ENCODE results near the gene PNPLA2.

PNPLA2 gene

DNA sequence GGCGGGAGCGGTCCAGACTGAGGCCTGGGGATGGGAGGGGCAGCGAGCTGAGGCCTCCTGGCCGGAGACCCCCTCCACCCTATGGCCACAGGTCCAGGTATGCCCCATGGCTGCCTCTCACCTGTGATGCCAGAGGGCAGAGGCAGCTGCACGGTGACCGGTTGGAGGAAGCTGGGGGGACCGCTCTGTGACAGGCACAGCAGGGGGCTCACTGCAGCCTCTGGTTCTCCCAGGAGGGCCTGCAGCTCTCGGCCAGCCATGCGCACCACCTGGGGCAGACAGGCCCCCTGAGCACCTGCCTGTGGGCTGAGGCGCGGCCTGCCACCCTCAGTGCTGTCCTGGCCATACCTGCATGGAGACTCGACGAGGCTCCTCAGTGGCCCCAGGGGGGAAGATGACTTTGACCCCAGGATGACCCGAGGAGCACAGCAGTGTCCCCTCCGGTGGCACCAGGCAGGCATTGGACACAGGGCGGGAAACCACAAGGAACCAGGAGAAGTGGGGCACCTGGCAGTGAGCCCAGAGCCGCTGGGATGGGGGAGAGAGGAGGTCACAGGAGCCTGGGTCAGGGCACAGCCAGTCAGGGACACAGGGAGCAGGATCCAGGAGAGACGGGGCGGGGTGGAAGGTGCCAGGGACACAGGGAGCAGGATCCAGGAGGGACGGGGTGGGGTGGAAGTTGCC, 17.5 kb upstream of the PNPLA2 start:
- no peak overlapping the region for H3K27ac Mint-ChIP-seq
- no peak overlapping the region for H3K4me3 Mint-ChIP-seq
- no peak for DNase-seq
- H3K36me3 Mint-ChIP-seq (ENCODE audit: low read depth), result peaks cover 43% of the 10 kb centered on the region
- peaks cover 20% of the 10 kb centered on the region for H3K4me1 Mint-ChIP-seq (ENCODE audit: low read depth)
- no peaks in the 10 kb centered on the region for H3K9me3 Mint-ChIP-seq
- H3K27me3 Mint-ChIP-seq, result no peaks in the 10 kb centered on the region

DNA sequence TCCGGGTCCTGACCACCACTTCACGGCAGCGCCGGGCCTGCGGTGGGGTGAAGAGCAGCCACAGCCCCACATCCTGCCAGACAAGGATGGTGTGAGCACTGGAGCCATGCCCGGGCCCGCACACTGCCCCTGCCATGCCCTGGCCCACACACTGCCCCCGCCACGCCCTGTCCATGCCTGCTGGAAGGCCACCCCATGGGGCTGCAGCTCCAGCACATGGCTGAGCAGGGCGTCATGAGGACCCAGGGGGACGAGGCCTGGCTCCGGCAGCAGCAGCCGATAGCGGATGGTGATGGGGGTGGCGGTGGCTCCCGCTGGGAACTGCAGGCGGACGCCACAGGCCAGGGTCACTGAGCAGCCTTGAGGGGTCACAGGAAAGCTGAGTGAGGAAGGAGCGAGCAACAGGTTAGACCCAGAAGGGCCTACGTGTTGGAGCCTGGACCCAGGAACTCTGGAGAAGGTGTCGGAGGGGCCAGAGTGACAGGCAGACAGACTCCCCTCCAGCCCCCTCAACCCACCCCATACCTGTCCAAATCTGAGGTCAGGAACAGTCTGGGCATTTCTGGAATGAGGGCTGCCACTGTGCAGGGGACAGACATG, 16.6 kb upstream of the PNPLA2 start:
- H3K27me3 Mint-ChIP-seq, result no peaks in the 10 kb centered on the region
- no peak for DNase-seq
- H3K4me1 Mint-ChIP-seq (ENCODE audit: low read depth), result peaks cover 14% of the 10 kb centered on the region
- H3K9me3 Mint-ChIP-seq, result no peaks in the 10 kb centered on the region
- peaks cover 40% of the 10 kb centered on the region for H3K36me3 Mint-ChIP-seq (ENCODE audit: low read depth)
- H3K4me3 Mint-ChIP-seq, result no peak overlapping the region
- H3K27ac Mint-ChIP-seq, result no peak overlapping the region

DNA sequence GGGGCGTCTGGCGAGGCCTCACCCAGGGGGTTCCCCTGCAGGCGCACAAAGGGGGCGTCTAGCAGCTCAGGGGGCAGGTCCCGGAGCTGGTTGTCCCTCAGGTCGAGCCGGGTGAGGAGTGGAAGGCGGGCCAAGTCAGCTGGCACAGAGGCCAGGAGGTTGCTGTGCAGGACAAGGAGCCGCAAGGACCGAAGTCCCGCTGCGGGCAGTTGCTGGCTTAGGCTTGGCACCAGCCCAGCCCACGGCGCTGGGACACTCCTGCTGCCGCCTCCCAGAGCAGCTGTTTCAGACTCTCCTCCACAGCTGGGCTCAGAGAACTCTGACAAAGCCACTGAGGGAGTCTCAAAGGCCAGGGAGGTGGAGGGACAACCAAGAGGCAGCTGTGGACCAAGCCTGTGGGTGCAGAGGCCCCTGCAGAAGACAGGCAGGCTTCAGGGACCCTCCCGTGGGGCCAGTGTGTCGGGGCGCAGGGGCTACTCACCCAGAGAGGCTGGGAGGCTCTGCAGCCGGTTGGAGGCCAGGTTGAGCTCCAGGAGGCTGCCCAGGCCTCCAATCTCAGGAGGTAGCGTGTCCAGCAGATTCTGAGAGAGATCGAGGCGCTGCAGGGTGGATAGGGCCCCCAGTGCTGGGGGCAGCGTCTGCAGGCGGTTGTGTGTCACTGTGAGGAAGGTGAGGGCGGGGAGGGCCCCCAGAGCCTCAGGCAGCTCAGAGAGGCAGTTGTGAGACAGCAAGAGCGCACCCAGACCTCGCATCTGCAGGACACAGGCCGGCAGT, 15.8 kb upstream of the PNPLA2 start:
- peaks cover 18% of the 10 kb centered on the region for H3K4me1 Mint-ChIP-seq (ENCODE audit: low read depth)
- peak overlapping the region; percentile 84 for H3K4me3 Mint-ChIP-seq
- DNase-seq, result no peak
- no peaks in the 10 kb centered on the region for H3K9me3 Mint-ChIP-seq
- no peaks in the 10 kb centered on the region for H3K27me3 Mint-ChIP-seq
- H3K36me3 Mint-ChIP-seq (ENCODE audit: low read depth), result peaks cover 43% of the 10 kb centered on the region
- no peak overlapping the region for H3K27ac Mint-ChIP-seq

DNA sequence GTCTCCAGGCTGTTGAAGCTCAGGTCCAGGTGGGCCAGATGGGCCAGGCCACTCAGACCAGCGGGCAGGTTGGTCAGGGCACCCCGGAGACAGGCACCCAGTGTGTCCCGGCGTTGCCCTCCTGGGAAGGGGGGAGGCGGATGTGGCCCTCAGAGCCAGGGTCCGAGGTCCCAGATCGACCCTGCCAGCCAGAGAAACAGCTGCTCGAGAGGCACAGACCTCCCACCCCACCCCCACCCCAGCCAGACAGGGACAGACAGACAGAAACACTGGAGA, 15.3 kb upstream of the PNPLA2 start:
- Mint-ChIP-seq H3K9me3 (no peaks in the 10 kb centered on the region), H3K4me1 (ENCODE audit: low read depth) (peaks cover 22% of the 10 kb centered on the region), H3K27ac (no peak overlapping the region), H3K27me3 (no peaks in the 10 kb centered on the region), H3K36me3 (ENCODE audit: low read depth) (peaks cover 45% of the 10 kb centered on the region), H3K4me3 (peak overlapping the region; percentile 84)
- no peak for DNase-seq

DNA sequence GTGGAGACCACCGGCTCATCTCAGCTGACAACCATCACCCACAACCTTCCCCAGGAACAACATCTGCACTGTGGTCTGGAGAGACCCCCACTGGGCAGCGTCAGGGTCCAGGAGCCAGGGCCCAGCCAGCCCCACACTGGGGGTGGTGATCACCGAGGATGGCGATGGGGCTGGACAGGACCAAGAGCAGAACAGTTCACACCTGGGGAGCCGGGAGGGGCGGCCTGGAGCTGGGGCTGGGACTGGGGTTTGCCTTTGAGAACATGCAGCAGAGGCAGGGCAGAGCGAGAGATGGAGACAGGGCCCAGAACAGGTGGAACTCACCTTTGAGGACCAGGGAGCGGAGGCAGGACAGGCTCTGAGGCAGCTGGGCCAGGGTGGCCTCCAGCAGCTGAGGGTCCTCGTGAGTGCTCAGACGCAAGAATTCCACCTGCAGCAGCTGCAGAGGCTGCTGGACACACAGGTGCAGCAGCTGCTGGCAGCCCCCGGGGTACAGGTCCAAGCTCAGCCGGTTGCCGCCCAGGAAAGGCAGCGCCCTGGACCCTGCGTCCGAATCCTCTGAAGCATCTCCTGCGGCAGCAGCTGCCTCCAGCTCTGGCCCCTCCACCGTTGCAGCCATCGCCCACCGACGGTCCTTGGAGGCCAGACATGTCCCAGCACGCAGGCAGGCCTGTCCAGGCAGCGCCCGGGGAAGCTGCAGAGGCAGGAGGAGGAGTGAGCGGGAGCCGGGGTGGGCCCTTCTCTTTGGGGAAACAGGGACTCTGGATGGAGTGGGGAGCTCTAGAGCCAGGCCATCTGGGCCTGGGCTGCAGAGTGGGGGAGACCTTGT, 14.7 kb upstream of the PNPLA2 start:
- Mint-ChIP-seq H3K4me3 (peak overlapping the region; percentile 84), H3K27me3 (no peaks in the 10 kb centered on the region), H3K36me3 (ENCODE audit: low read depth) (peaks cover 50% of the 10 kb centered on the region), H3K9me3 (no peaks in the 10 kb centered on the region), H3K4me1 (ENCODE audit: low read depth) (peaks cover 26% of the 10 kb centered on the region), H3K27ac (peak overlapping the region; percentile 74)
- DNase-seq, result no peak

DNA sequence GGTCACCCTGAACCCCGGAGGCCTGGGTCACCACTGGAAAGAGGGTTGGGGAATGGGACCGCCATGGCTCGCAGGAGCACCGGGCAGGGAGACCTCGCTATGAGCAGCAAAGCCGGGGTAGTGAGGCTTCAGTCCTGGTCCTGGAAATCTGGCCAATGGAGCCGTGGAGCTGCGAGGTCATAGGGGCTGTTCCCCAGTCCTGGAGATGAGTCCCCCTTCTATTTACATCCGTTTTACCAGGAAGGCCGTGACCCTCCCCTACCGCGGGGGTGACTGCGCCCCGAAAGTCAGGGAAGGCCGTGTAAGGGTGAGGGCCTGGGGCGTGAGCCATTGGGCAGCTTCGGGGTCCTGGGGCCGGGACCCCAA, 14.1 kb upstream of the PNPLA2 start:
- no peaks in the 10 kb centered on the region for H3K9me3 Mint-ChIP-seq
- peaks cover 49% of the 10 kb centered on the region for H3K36me3 Mint-ChIP-seq (ENCODE audit: low read depth)
- peaks cover 26% of the 10 kb centered on the region for H3K4me1 Mint-ChIP-seq (ENCODE audit: low read depth)
- H3K27ac Mint-ChIP-seq, result peak overlapping the region; percentile 74
- no peak for DNase-seq
- no peaks in the 10 kb centered on the region for H3K27me3 Mint-ChIP-seq
- H3K4me3 Mint-ChIP-seq, result peak overlapping the region; percentile 84

DNA sequence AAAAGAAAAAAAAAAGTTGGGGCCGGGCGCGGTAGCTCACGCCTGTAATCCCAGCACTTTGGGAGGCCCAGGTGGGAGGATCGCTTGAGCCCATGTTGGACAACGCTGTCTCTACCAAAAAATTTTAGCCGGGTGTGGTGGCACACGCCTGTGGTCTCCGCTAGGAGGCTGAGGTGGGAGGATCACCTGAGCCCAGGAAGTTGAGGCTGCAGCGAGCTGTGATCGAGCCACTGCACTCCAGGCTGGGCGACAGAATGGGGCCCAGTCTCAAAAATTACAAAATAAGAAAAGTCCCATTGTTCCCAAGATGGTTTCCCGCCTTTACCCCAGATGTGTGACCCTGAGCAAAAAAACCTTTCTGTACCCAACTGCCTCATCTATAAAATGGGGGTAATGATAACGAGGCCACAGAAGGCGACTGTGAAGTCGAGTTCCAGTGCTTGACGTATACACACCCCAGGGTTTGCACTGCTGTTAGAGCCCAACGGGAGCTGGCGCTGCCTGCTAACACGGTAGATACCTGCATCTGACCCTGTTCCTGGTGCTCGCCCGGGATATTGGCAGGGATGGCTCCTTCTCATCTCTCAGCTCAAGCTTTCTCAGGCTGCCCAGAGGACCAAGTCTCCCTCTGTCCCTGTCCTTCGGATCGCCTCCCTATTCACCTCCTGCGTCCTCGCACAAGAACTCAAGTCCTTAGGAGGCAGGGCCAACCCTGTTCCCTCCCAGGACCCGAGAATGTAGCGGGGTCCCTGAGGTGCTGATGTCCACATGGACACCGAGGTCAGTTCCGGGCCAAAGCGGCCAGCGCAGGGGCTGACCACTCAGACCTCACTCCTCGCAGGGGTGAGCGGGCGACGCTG, 10.1 kb upstream of the PNPLA2 start:
- peak overlapping the region; percentile 99 for H3K27ac Mint-ChIP-seq
- no peaks in the 10 kb centered on the region for H3K9me3 Mint-ChIP-seq
- peak; percentile 54 for DNase-seq
- H3K36me3 Mint-ChIP-seq (ENCODE audit: low read depth), result peaks cover 56% of the 10 kb centered on the region
- H3K4me3 Mint-ChIP-seq, result peak overlapping the region; percentile 89
- H3K27me3 Mint-ChIP-seq, result no peaks in the 10 kb centered on the region
- peaks cover 48% of the 10 kb centered on the region for H3K4me1 Mint-ChIP-seq (ENCODE audit: low read depth)

DNA sequence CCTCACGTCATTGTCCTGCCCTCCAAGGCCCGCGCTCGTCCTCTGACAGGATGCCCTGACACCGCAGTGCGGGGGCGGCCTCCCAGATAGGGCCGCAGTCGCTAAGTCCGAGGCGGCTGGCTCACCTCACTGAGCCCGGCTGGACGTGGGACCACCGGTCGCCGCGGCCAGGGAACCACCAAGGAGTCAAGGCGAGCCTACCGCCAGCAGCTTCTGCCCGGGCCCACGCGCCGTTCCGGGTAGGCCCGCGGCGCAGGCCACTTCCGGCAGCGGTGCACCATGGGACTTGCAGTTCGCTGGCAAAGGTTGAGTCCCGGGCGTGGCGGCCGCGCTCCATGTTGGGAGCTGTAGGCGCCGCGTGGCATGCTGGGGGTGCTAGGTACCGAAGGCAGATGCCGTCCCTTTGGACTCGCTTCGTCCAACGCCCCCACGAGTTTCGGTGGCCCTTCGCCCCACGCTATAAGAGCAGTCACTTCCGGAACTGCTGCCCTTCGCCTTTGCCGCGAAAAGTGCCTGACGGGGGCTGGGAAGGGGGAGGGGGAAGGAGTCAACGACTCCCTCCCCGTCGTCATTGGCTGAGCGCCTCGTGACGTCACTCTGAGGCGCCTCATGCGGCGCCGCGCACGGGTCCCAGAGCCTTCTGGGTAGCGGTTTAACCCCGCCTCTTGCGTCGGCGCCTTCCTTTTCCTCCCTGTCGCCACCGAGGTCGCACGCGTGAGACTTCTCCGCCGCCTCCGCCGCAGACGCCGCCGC, 9.3 kb upstream of the PNPLA2 start, which contains the start of gene RPLP2:
RPLP2 (plus strand) TSS at position 681 of the 753 bp plus-strand sequence. CDS start 268 bp downstream, outside the sequence.
- Mint-ChIP-seq H3K27me3 (no peaks in the 10 kb centered on the region), H3K4me1 (ENCODE audit: low read depth) (peaks cover 46% of the 10 kb centered on the region), H3K27ac (peak within 1 kb of the TSS; percentile 99), H3K9me3 (no peaks in the 10 kb centered on the region), H3K4me3 (peak within 1 kb of the TSS; percentile 89), H3K36me3 (ENCODE audit: low read depth) (peaks cover 62% of the 10 kb centered on the region)
- peak; percentile 99 for DNase-seq

DNA sequence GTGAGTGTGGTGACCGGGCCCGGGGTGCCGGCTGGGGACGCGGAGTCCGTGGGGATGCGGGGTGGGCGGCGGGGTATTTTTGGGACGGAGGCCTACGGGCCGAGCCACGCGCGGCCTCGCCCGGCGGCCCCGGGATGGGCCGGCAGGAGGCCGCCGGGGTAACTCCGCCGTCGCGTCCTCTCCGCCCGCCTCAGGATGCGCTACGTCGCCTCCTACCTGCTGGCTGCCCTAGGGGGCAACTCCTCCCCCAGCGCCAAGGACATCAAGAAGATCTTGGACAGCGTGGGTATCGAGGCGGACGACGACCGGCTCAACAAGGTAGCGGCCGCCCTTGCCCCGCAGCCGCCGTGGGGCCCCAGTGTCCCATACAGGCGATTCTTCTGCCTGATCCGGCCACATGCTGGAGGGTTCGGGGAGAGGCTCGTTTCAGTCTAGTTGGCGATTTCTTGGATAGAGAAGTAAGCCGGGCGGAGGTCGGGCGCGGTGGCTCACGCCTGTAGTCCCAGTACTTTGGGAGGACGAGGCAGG, 8.6 kb upstream of the PNPLA2 start:
- DNase-seq, result no peak
- Mint-ChIP-seq H3K27me3 (no peaks in the 10 kb centered on the region), H3K9me3 (no peaks in the 10 kb centered on the region), H3K4me1 (ENCODE audit: low read depth) (peaks cover 44% of the 10 kb centered on the region), H3K36me3 (ENCODE audit: low read depth) (peaks cover 69% of the 10 kb centered on the region), H3K4me3 (peak overlapping the region; percentile 89), H3K27ac (peak overlapping the region; percentile 99)

DNA sequence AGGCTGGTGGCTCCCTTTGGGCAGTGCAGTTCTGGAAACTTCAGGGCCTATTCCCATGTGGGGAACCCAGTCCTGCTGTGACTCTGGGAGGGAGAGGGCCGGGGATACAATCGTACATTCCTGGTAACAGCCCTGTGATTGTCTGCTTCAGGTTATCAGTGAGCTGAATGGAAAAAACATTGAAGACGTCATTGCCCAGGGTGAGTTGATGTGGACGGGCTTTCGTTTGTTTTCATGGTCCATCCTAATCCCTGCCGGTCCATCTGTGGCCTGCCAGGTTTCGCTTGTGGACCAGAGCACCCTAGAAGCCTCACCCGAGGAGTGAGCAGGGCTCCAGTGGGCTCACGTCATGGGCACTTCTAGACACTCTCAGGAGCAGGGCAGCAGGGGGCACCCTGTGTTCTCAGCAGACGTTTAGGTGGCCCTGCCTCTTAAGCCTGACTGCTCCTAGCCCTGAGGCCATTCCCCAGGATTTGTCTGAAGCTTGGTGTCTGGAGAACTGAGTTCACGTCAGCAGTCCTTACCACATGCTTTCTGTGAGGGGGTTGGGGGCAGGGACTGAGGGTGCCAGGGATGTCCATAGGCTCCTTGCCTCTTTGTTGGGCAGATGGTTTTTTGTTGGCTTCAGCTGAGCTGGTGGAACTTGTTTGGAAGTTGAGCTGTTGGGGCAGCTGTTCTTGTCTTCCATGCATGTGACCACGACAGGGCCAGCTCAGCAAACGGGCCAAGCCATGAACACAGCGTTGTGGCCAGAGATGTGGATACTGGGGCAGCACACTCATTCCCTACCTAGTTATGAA, 7.1 kb upstream of the PNPLA2 start:
- Mint-ChIP-seq H3K27me3 (no peaks in the 10 kb centered on the region), H3K4me3 (peak overlapping the region; percentile 89), H3K36me3 (ENCODE audit: low read depth) (peaks cover 79% of the 10 kb centered on the region), H3K9me3 (no peaks in the 10 kb centered on the region), H3K27ac (peak overlapping the region; percentile 96), H3K4me1 (ENCODE audit: low read depth) (peaks cover 36% of the 10 kb centered on the region)
- DNase-seq, result peak; percentile 43

DNA sequence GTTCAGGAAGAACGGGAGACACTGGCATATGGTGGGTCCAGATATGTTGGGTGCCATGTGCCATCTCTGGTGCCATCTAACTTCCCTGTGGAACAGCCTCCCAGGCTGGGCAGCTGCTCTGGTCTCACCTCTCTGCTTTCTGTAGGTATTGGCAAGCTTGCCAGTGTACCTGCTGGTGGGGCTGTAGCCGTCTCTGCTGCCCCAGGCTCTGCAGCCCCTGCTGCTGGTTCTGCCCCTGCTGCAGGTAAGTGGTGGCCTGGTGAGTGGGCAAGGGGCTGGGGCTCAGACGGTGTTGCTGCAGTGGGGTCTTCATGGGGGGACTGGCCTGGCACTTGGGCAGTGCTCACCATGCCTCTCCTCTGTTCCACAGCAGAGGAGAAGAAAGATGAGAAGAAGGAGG, 6.3 kb upstream of the PNPLA2 start:
- no peaks in the 10 kb centered on the region for H3K27me3 Mint-ChIP-seq
- no peaks in the 10 kb centered on the region for H3K9me3 Mint-ChIP-seq
- H3K27ac Mint-ChIP-seq, result peak overlapping the region; percentile 96
- H3K4me3 Mint-ChIP-seq, result peak overlapping the region; percentile 89
- H3K36me3 Mint-ChIP-seq (ENCODE audit: low read depth), result peaks cover 79% of the 10 kb centered on the region
- no peak for DNase-seq
- peaks cover 36% of the 10 kb centered on the region for H3K4me1 Mint-ChIP-seq (ENCODE audit: low read depth)

DNA sequence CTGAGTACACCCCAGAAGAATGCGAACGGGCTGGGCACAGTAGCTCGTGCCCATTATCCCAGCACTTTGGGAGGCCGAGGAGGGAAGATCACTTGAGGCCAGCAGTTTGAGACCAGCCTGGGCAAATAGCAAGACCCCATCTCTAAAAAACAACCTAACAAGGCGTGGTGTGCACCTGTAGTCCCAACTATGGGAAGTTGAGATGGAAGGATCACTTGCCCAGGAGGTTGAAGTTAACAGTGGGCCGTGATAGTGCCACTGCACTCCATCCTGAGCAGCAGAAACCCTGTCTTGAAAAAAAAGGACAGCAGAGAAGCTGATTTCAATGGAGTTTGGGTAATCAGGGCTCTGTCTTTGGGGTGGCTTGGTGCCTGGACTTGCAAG, 5.7 kb upstream of the PNPLA2 start:
- no peaks in the 10 kb centered on the region for H3K27me3 Mint-ChIP-seq
- no peaks in the 10 kb centered on the region for H3K9me3 Mint-ChIP-seq
- peaks cover 75% of the 10 kb centered on the region for H3K36me3 Mint-ChIP-seq (ENCODE audit: low read depth)
- H3K4me3 Mint-ChIP-seq, result peak overlapping the region; percentile 89
- H3K4me1 Mint-ChIP-seq (ENCODE audit: low read depth), result peaks cover 31% of the 10 kb centered on the region
- H3K27ac Mint-ChIP-seq, result peak overlapping the region; percentile 96
- no peak for DNase-seq
